PFSK-1 (cell line): ENCODE data around the gene STAG1.

Source experiments
- FOXP2 ChIP-seq: optimal IDR thresholded peaks from 2 replicates; pipeline ENCODE3; 2011; ENCODE audit warnings: borderline replicate concordance, control low read depth, inconsistent platforms; ENCODE audit not compliant: insufficient read depth; ENCODE audit errors: extremely low read length, extremely low read depth
- POLR2AphosphoS5 ChIP-seq: IDR thresholded peaks from 2 replicates; pipeline ENCODE4 v1.6.1; 2012; ENCODE audit warnings: low read depth, mild to moderate bottlenecking, control low read depth, low read length, moderate library complexity
- REST ChIP-seq, 2 experiments: IDR thresholded peaks; 2 replicates each; pipeline versions ENCODE4 v1.6.1 to v1.8.0; 2011 to 2012; ENCODE audit warnings: low read depth in 2 of 2, low read length in 2 of 2, control low read depth in 1 of 2, inconsistent platforms in 1 of 2, mild to moderate bottlenecking in 1 of 2, moderate library complexity in 1 of 2; ENCODE audit not compliant: insufficient read depth in 1 of 2
- SIN3A ChIP-seq: IDR thresholded peaks from 2 replicates; pipeline ENCODE4 v1.6.1; 2012; ENCODE audit warnings: mild to moderate bottlenecking, low read length, moderate library complexity, borderline replicate concordance; ENCODE audit not compliant: insufficient read depth
- TAF1 ChIP-seq: IDR thresholded peaks from 2 replicates; pipeline ENCODE4 v1.6.1; 2012; ENCODE audit warnings: low read length, control low read depth, borderline replicate concordance; ENCODE audit not compliant: insufficient read depth

The STAG1 gene

GRCh38 chr3:136639069-136639468 is 113.1 kb downstream of the STAG1 start:
- TF ChIP-seq SIN3A: no peak
- no peak for TF ChIP-seq FOXP2
- no peak for TF ChIP-seq TAF1
- no peak for TF ChIP-seq POLR2AphosphoS5
- TF ChIP-seq REST (IDR thresholded peaks at IDR 0.05; ENCODE audit: insufficient read depth in 1 of 2, low read depth in 2 of 2, low read length in 2 of 2): no peak

GRCh38 chr3:136637176-136637575 is 115.0 kb downstream of the STAG1 start:
- TF ChIP-seq REST (IDR thresholded peaks at IDR 0.05; ENCODE audit: insufficient read depth in 1 of 2, low read depth in 2 of 2, low read length in 2 of 2) (no peak), FOXP2 (no peak), TAF1 (no peak), POLR2AphosphoS5 (no peak), SIN3A (no peak)

- TF ChIP-seq TAF1 (no peak), POLR2AphosphoS5 (no peak)
Measured at GRCh38 chr3:136634821-136635220, 117.4 kb downstream of the STAG1 start.

- TF ChIP-seq POLR2AphosphoS5 (no peak), FOXP2 (no peak), SIN3A (no peak), TAF1 (no peak), REST (IDR thresholded peaks at IDR 0.05; ENCODE audit: insufficient read depth in 1 of 2, low read depth in 2 of 2, low read length in 2 of 2) (no peak)
Measured at GRCh38 chr3:136632625-136633081, 119.5 kb downstream of the STAG1 start.

- TF ChIP-seq REST (IDR thresholded peaks at IDR 0.05; ENCODE audit: insufficient read depth in 1 of 2, low read depth in 2 of 2, low read length in 2 of 2) (no peak), FOXP2 (no peak), SIN3A (no peak), TAF1 (no peak), POLR2AphosphoS5 (no peak)
Measured at GRCh38 chr3:136631424-136631823, 120.8 kb downstream of the STAG1 start.
